Mucosa of stomach (tissue), 1 donor: ENCODE data around the gene FAM229A.
"Not testable (repeated sequence)": the region's sequence is repeated elsewhere in the genome, so short reads cannot be mapped to it uniquely, and the experiment has no call there.

Source experiments
- H3K27me3 ChIP-seq: one replicate; pipeline ENCODE4 v1.7.0; 2013; ENCODE audit warnings: mild to moderate bottlenecking, low read length; ENCODE audit not compliant: control insufficient read depth, insufficient read depth
- H3K36me3 ChIP-seq: one replicate; pipeline ENCODE4 v1.7.0; 2013; ENCODE audit warnings: low read length; ENCODE audit not compliant: control insufficient read depth, insufficient read depth
- H3K4me1 ChIP-seq: one replicate; pipeline ENCODE4 v1.7.0; 2013; ENCODE audit warnings: mild to moderate bottlenecking, low read length; ENCODE audit not compliant: control insufficient read depth, insufficient read depth
- H3K4me3 ChIP-seq: one replicate; pipeline ENCODE4 v1.7.0; 2013; ENCODE audit warnings: low read length
- H3K9ac ChIP-seq: one replicate; pipeline ENCODE4 v1.7.0; 2013; ENCODE audit warnings: mild to moderate bottlenecking, low read length, moderate library complexity
- H3K9me3 ChIP-seq: one replicate; pipeline ENCODE4 v1.7.0; 2013; ENCODE audit warnings: mild to moderate bottlenecking, low read length, moderate library complexity; ENCODE audit not compliant: control insufficient read depth
- donor health status: Pancreatic carcinoma.

FAM229A gene, protein sequence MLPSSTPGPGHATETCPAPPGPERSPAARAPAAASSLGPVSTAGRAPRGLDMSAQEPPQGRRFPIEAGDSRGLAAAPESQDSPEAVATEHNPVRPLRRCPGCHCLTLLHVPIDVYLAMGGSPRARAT

DNA sequence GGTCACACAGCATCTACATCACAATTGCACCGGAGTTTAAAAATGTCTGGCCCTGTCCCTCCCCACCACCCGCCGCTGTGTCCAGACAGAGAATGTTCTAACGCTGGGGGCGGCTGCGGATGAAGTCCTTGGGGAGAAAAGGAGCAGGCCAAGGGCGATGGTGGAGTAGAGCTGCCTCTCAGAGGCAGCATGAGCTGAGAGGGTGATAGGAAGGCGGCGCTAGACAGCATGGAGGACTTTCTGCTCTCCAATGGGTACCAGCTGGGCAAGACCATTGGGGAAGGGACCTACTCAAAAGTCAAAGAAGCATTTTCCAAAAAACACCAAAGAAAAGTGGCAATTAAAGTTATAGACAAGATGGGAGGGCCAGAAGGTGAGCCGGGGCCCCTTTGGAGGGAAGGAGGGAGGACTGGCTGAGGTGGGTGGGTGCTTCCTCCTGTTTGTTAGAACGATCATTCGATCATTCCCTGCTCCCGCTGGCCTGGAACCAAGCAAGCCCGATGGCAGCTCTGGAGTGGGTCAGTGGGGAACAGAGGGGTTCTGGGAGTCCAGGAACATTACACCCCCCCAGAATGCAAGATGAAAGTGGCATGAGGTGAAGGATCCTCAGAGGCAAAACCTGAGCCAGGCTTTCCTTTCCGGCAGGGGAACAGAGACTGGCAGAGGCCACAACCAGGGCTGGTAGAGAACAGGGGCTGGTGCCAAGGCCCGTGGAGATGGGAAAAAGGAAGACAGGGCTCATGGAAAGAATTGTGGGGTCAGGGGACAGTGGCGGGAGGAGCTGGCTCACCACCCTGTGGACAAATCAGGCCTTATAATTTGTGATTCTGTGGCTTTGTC, at the start of gene FAM229A, which contains the start of gene TSSK3:
Gene FAM229A, minus strand, starts transcription at position 12 of the 840 bp plus-strand sequence. CDS start 394 bp downstream, outside the sequence.
Gene TSSK3, plus strand, starts transcription at position 66 of the 840 bp plus-strand sequence. Its CDS starts 163 bp downstream, at position 229.
- Histone ChIP-seq H3K9ac (peak within 1 kb of the TSS; percentile 66), H3K4me3 (peak within 1 kb of the TSS; percentile 19), H3K36me3 (peaks cover 10% of the 10 kb centered on the region), H3K27me3 (no peaks in the 10 kb centered on the region), H3K9me3 (no peaks in the 10 kb centered on the region), H3K4me1 (peaks cover 9% of the 10 kb centered on the region)

DNA sequence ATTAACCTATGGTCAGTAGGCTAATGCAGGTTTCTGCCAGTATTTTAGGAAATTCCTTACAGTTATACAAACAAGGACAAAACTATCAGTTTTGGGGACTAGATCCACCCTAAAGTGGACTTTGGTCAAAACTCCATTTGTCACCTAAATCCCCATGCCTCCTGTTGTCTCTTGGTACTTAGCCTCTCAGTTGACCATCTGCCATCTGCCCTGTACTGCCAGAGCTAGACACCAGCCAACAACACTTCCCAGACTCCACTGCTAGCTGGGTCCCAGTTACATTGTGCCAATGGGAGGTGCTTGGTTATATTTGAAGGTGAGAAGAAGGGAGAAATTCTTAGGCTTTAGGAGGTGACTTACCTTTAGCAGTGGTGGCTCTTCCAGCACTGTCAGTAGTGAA, 49.0 kb upstream of the FAM229A start:
- no peak overlapping the region for H3K4me3 ChIP-seq
- no peak overlapping the region for H3K9ac ChIP-seq
- no peaks in the 10 kb centered on the region for H3K36me3 ChIP-seq
- no peaks in the 10 kb centered on the region for H3K9me3 ChIP-seq
- H3K4me1 ChIP-seq, result peaks cover 6% of the 10 kb centered on the region
- H3K27me3 ChIP-seq, result no peaks in the 10 kb centered on the region

DNA sequence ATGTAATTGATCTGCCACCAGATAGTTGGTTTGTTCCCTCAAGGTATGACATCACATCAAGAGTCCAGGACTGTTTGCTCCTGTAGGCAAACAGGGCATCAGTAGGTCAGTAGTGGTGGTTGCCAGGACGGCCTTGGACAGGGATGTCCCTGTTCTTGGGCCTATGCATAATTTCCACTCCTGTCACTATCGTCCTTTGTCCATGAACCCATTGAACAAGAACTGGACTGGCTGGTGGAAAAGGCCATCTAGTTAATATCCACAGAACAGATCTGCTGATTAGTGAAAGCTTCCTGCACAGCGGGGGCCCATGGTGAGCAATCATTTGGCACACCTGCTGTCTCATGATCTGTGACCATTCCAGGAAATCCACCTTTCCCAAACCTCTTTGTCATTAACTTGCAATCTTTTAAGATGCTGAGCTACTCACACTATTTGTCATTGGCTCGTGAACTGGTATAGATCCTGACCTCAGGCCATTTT, 44.4 kb upstream of the FAM229A start:
- Histone ChIP-seq H3K9me3 (no peaks in the 10 kb centered on the region), H3K27me3 (no peaks in the 10 kb centered on the region), H3K4me1 (no peaks in the 10 kb centered on the region), H3K36me3 (no peaks in the 10 kb centered on the region), H3K4me3 (no peak overlapping the region), H3K9ac (no peak overlapping the region)

DNA sequence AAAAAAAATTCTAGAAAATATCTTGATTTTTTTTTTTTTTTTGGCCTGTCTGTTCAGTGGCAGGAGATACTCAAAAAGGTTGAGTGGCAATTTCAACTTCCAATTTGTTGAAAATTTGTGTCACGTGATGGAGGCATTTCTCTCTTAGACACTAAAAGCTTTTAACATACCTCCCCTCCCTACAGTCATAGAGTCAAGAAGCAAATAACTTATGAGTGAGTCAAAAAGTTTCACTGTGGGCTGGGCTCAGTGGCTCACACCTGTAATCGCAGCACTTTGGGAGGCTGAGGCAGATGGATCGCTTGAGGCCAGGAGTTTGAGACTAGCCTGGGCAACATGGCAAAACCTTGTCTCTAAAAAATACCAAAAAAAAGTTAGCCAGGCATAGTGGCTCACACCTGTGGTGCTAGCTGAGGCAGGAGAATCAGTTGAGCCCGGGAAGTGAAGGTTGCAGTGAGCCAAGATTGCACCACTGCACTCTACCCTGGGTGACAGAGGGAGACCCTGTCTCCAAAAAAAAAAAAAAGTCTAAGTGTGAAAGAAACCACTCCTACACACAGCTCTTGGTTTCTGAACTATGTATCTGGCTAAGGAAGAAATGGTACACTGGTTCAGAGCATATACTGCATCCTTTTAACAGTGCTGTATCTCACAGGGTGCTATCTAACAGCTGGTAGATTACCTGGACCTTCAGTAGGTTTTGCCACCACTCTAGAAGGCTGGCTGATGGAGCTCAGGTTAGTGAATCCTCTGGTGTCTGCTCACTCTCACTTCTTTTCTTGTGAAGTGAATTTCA, 43.6 kb upstream of the FAM229A start:
- Histone ChIP-seq H3K9ac (no peak overlapping the region), H3K9me3 (no peaks in the 10 kb centered on the region), H3K27me3 (no peaks in the 10 kb centered on the region), H3K4me1 (peaks cover 3% of the 10 kb centered on the region), H3K4me3 (no peak overlapping the region), H3K36me3 (no peaks in the 10 kb centered on the region)

DNA sequence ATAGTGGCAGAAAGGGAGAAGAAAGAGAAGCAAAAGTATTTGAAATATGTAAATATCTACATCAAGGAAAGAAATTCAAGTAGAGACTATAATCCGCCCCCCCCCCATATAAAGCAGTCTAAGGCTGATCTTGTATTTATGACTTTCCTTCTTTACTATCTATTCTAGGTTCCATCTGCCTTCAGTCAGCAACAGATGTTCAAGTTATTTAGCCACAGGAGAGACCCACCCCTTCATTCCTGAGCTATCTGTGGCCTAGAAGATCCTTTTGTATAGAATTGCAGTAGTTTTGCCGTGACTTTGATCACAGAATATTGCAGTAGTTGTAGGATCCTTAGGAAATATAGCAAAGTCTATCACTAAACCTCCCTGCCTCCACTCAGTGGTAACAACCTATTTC, 42.7 kb upstream of the FAM229A start:
- H3K4me1 ChIP-seq, result peaks cover 4% of the 10 kb centered on the region
- H3K27me3 ChIP-seq, result no peaks in the 10 kb centered on the region
- H3K4me3 ChIP-seq, result no peak overlapping the region
- no peaks in the 10 kb centered on the region for H3K36me3 ChIP-seq
- no peak overlapping the region for H3K9ac ChIP-seq
- no peaks in the 10 kb centered on the region for H3K9me3 ChIP-seq

DNA sequence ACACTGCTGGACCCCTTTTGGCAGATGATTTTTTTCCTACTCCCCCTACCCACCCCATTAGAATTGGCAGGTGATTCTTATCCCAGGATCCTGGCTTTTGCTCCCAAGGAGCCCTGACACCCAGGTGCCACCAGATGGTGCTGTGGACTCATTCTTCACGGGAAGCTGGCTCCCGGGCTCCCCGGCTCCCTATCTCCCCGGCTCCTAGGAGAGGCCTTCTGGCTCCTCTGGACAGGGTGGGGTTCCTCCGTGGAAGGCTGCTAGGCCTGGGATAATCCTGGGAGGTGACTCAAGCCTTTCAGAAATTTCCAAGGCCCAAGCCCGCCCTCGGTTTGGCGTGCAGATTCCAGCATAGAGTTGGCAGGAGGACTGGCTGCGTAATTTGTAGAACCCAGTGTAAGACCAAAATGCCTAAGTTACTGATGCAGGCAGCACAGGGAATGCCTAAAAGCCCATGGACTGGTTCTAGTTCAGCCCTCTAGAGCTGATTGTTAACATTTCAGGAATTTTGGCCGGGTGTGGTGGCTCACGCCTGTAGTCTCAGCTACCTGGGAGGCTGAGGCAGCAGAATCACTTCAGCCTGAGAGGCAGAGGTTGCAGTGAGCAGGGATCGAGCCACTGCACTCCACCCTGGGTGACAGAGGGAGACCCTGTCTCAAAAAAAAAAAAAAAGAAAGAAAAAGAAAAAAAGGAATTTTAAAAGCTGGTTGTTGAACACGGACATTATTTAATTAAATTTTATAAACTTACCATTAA, 38.8 kb upstream of the FAM229A start:
- Histone ChIP-seq H3K9ac (peak overlapping the region; percentile 41), H3K9me3 (no peaks in the 10 kb centered on the region), H3K4me1 (peaks cover 4% of the 10 kb centered on the region), H3K27me3 (no peaks in the 10 kb centered on the region), H3K4me3 (no peak overlapping the region), H3K36me3 (no peaks in the 10 kb centered on the region)

DNA sequence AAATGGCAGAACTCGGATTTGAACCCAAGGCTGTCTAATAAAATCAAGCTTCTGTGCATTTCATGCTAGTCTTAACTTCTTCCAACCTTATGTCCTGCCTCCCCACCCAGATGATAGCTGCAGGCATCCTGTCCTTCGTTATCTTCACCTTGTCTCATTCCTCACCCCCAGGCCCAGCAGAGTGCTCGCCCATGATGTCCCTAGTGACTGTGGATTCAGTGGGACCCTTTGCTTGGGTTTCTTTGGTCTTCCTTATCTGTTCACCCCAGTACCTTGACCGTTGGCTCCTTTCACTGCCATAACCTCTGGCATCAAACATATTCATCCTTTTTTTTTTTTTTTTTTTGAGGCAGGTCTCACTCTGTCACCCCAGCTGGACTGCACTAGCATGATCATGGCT, 37.6 kb upstream of the FAM229A start:
- Histone ChIP-seq H3K4me1 (peaks cover 4% of the 10 kb centered on the region), H3K9ac (no peak overlapping the region), H3K9me3 (no peaks in the 10 kb centered on the region), H3K36me3 (no peaks in the 10 kb centered on the region), H3K27me3 (no peaks in the 10 kb centered on the region), H3K4me3 (no peak overlapping the region)

DNA sequence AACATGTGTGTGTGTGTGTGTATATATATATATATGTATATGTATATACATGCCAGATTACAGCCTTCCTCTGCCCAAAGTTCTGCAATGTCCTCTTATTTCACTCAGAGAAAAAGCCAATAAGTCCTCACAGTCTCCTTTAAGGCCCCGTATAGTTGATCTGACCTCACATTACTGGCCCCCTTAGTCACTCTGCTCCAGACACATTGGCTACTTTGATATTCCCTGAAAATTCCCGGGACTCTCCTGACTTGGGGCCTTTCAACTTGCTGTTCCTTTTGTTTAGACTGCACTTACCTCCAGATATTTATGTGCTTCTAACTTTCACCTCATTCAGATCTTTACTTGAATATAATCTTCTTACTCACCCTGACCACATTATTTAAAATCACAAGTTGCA, 36.1 kb upstream of the FAM229A start:
- Histone ChIP-seq H3K9ac (no peak overlapping the region), H3K36me3 (no peaks in the 10 kb centered on the region), H3K9me3 (no peaks in the 10 kb centered on the region), H3K27me3 (no peaks in the 10 kb centered on the region), H3K4me1 (peaks cover 7% of the 10 kb centered on the region), H3K4me3 (no peak overlapping the region)

DNA sequence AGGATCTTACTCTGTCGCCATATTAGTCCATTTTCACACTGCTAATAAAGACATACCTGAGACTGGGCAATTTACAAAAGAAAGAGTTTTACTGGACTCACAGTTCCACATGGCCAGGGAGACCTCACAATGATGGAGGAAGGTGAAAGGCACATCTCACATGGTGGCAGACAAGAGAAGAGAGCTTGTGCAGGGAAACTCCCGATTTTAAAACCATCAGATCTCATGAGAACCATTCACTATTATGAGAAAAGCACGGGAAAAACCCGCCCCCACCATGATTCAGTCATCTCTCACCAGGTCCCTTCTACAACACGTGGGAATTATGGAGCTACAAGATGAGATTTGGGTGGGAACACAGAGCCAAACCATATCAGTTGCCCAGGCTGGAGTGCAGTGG, 34.2 kb upstream of the FAM229A start:
- H3K9me3 ChIP-seq, H3K4me3 ChIP-seq, H3K9ac ChIP-seq, H3K36me3 ChIP-seq, H3K27me3 ChIP-seq: not testable (repeated sequence)
- peaks cover 24% of the 10 kb centered on the region for H3K4me1 ChIP-seq

DNA sequence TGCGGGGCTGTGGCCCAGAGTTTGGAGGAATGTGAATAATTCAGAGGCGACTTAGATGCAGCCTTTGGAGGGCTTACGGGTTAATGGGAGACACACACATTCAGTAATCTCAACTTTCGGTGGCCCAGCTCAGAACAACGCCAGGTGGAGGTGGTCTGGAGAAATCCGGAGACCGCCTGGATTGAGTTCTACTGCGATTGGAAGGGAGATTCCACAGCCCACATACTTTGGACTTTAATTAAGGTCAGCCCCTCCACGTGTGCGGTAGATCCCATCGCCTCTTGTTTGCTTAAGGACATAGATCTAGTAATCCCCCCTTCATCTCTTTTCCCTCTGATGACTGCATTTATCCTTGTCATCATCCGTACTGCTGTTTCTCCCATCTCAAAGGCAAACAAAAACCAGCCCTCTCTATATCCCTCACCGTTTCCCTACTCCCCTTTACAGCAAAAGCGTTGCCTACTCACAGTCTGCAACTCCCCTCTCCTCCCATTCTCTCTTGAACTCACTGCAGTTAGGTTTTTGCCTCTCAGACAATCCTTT, 32.7 kb upstream of the FAM229A start:
- no peaks in the 10 kb centered on the region for H3K27me3 ChIP-seq
- H3K36me3 ChIP-seq, result no peaks in the 10 kb centered on the region
- H3K4me1 ChIP-seq, result peaks cover 34% of the 10 kb centered on the region
- peak overlapping the region; percentile 89 for H3K9ac ChIP-seq
- H3K9me3 ChIP-seq, result no peaks in the 10 kb centered on the region
- peak overlapping the region; percentile 80 for H3K4me3 ChIP-seq

DNA sequence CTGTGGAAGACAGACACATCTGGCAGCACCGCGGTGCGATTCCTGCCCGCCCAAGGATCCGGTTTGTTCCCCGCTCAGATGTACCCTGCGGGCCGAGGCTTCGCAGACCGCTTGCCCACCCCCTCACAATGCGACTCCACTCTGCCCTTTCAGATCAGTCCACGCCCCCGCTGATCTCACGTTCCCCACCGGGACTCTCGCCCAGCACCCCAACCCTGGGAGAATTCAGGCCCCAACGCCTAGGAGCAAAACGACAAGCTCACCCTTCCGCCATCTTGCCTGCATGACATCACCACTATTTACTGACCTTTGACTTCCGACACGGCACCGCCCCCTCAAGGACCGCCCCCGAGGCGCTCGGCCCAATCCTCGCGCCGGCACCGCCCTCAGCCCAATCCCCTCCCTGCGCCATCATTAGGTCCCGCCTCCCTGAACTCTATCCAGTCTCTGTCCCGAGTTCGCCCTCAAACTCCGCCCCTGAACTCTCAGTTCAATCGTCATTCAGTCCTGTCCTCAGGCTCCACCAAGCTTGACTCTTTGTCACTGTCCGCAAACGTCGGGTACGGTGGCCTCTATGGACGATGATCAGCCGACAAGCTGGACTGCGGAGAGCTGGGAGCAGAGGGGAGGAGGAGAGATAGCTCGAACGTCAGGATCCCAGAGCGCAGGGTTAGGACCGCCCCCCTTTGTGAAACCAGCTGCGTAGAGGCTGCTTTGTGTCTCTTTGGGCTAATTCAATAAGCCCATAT, 32.0 kb upstream of the FAM229A start, which contains the start of gene BSDC1:
Gene BSDC1, minus strand, starts transcription at position 301 of the 749 bp plus-strand sequence. Its CDS starts 27 bp downstream, at position 274.
- H3K27me3 ChIP-seq, result no peaks in the 10 kb centered on the region
- no peaks in the 10 kb centered on the region for H3K36me3 ChIP-seq
- peak within 1 kb of the TSS; percentile 80 for H3K4me3 ChIP-seq
- H3K4me1 ChIP-seq, result peaks cover 34% of the 10 kb centered on the region
- H3K9me3 ChIP-seq, result no peaks in the 10 kb centered on the region
- H3K9ac ChIP-seq, result peak within 1 kb of the TSS; percentile 89
